SK-N-SH treated with all-trans-retinoic acid at 6 μM for 48 hours (cell line): ENCODE results near the gene CLDN14.

Experiments used
- ATAC-seq: fragments of 200-7000 bp; cut with Tn5 transposase; 3 replicates; pipeline ENCODE4 v1.9.1; 2020; ENCODE audit warnings: mild to moderate bottlenecking, moderate library complexity
- ARNTL ChIP-seq: fragments of 450-650 bp; formaldehyde crosslinking; IDR thresholded peaks from 2 replicates; pipeline ENCODE4 v1.5.0; 2020; ENCODE audit warnings: low read depth, mild to moderate bottlenecking, moderate library complexity, borderline replicate concordance
- BACH2 ChIP-seq: fragments of 250-450 bp; sonication (Bioruptor Pico); IDR thresholded peaks from 2 replicates; pipeline ENCODE4 v1.9.0; 2021; ENCODE audit warnings: mild to moderate bottlenecking, borderline replicate concordance
- CSDC2 ChIP-seq: fragments of 250-450 bp; sonication (Bioruptor Pico); IDR thresholded peaks from 2 replicates; pipeline ENCODE4 v1.5.0; 2020; ENCODE audit warnings: mild to moderate bottlenecking, moderate library complexity
- ESRRG ChIP-seq: fragments of 250-450 bp; sonication (Bioruptor Pico); IDR thresholded peaks from 2 replicates; pipeline ENCODE4 v1.6.1; 2021; ENCODE audit warnings: mild to moderate bottlenecking
- GLIS3 ChIP-seq: fragments of 250-450 bp; sonication (Bioruptor Pico); IDR thresholded peaks from 2 replicates; pipeline ENCODE4 v1.5.0; 2020; ENCODE audit warnings: mild to moderate bottlenecking, moderate library complexity
- OSR1 ChIP-seq: fragments of 250-450 bp; sonication (Bioruptor Pico); IDR thresholded peaks from 2 replicates; pipeline ENCODE4 v1.8.0; 2022; ENCODE audit warnings: moderate library complexity, mild to moderate bottlenecking, inconsistent platforms
- PPARA ChIP-seq: fragments of 250-450 bp; sonication (Bioruptor Pico); IDR thresholded peaks from 2 replicates; pipeline ENCODE4 v1.5.0; 2020; ENCODE audit warnings: mild to moderate bottlenecking, borderline replicate concordance
- RARB ChIP-seq: fragments of 250-450 bp; sonication (Bioruptor Pico); IDR thresholded peaks from 2 replicates; pipeline ENCODE4 v1.8.0; 2021; ENCODE audit warnings: mild to moderate bottlenecking, moderate library complexity
- TCF4 ChIP-seq: fragments of 250-450 bp; sonication (Bioruptor Pico); IDR thresholded peaks from 2 replicates; pipeline ENCODE4 v1.8.0; 2021; ENCODE audit warnings: mild to moderate bottlenecking, moderate library complexity, borderline replicate concordance
- TOX ChIP-seq: fragments of 250-450 bp; sonication (Bioruptor Pico); IDR thresholded peaks from 2 replicates; pipeline ENCODE4 v1.8.0; 2021; ENCODE audit warnings: mild to moderate bottlenecking, moderate library complexity, borderline replicate concordance
- ZC3H10 ChIP-seq: fragments of 250-450 bp; sonication (Bioruptor Pico); IDR thresholded peaks from 2 replicates; pipeline ENCODE4 v1.5.1; 2021; ENCODE audit warnings: mild to moderate bottlenecking, moderate library complexity
- ZFP3 ChIP-seq: fragments of 250-450 bp; sonication (Bioruptor Pico); IDR thresholded peaks from 2 replicates; pipeline ENCODE4 v1.5.0; 2020; ENCODE audit warnings: mild to moderate bottlenecking, moderate library complexity
- ZFP30 ChIP-seq: fragments of 450-650 bp; formaldehyde crosslinking; IDR thresholded peaks from 2 replicates; pipeline ENCODE4 v1.5.0; 2022; ENCODE audit warnings: mild to moderate bottlenecking, moderate library complexity
- ZNF565 ChIP-seq: fragments of 450-650 bp; formaldehyde crosslinking; conservative IDR thresholded peaks from 2 replicates; pipeline ENCODE4 v1.5.0; 2020; ENCODE audit warnings: low read depth, mild to moderate bottlenecking, moderate library complexity
- ZNF70 ChIP-seq: fragments of 450-650 bp; formaldehyde crosslinking; IDR thresholded peaks from 2 replicates; pipeline ENCODE4 v1.5.0; 2020; ENCODE audit warnings: mild to moderate bottlenecking, moderate library complexity
- ZNF8 ChIP-seq: fragments of 450-650 bp; formaldehyde crosslinking; IDR thresholded peaks from 2 replicates; pipeline ENCODE4 v1.5.0; 2020; ENCODE audit warnings: mild to moderate bottlenecking, moderate library complexity
- TF ChIP-seq, protein P1 (sequence below): fragments of 250-450 bp; sonication (Bioruptor Pico); IDR thresholded peaks from 2 replicates; pipeline ENCODE4 v1.5.1; 2021; ENCODE audit warnings: mild to moderate bottlenecking, moderate library complexity
- TF ChIP-seq, protein P2 (sequence below): fragments of 250-450 bp; sonication (Bioruptor Pico); IDR thresholded peaks from 2 replicates; pipeline ENCODE4 v1.8.0; 2021; ENCODE audit warnings: low read depth, mild to moderate bottlenecking, moderate library complexity, borderline replicate concordance
- TF ChIP-seq, protein P3 (sequence below): fragments of 250-450 bp; sonication (Bioruptor Pico); IDR thresholded peaks from 2 replicates; pipeline ENCODE4 v1.5.1; 2020; ENCODE audit warnings: low read depth, mild to moderate bottlenecking, moderate library complexity
- TF ChIP-seq, protein P4 (sequence below): fragments of 250-450 bp; sonication (Bioruptor Pico); IDR thresholded peaks from 2 replicates; pipeline ENCODE4 v1.8.0; 2020; ENCODE audit warnings: mild to moderate bottlenecking, moderate library complexity, borderline replicate concordance

Gene CLDN14

DNA sequence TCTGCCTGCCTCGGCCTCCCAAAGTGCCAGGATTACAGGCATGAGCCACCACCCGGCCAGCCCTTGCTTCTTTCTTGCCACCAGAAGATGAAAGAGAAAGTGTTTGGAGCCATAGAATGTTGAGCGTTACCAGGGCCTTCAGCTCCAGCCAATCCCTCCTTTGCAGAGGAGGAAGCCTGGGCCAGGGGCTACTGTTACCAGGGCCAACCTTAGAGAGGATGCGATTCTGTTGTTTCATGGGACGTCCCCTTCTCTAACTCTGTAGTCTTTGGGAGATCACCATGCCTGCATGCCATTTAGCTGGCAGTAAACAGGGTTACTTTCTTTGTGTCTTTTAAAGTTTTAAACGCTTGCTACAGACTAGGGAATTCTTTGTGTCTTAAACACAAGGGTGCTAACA, 45.8 kb downstream of the CLDN14 start (continued):
- TF ChIP-seq ZFP3 (no peak), ESRRG (CRISPR knock-in tag) (no peak)
- TF ChIP-seq, protein P1, sequence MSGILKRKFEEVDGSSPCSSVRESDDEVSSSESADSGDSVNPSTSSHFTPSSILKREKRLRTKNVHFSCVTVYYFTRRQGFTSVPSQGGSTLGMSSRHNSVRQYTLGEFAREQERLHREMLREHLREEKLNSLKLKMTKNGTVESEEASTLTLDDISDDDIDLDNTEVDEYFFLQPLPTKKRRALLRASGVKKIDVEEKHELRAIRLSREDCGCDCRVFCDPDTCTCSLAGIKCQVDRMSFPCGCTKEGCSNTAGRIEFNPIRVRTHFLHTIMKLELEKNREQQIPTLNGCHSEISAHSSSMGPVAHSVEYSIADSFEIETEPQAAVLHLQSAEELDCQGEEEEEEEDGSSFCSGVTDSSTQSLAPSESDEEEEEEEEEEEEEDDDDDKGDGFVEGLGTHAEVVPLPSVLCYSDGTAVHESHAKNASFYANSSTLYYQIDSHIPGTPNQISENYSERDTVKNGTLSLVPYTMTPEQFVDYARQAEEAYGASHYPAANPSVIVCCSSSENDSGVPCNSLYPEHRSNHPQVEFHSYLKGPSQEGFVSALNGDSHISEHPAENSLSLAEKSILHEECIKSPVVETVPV (CRISPR knock-in tag), result no peak
- TF ChIP-seq, all 23 proteins: peak for 0

DNA sequence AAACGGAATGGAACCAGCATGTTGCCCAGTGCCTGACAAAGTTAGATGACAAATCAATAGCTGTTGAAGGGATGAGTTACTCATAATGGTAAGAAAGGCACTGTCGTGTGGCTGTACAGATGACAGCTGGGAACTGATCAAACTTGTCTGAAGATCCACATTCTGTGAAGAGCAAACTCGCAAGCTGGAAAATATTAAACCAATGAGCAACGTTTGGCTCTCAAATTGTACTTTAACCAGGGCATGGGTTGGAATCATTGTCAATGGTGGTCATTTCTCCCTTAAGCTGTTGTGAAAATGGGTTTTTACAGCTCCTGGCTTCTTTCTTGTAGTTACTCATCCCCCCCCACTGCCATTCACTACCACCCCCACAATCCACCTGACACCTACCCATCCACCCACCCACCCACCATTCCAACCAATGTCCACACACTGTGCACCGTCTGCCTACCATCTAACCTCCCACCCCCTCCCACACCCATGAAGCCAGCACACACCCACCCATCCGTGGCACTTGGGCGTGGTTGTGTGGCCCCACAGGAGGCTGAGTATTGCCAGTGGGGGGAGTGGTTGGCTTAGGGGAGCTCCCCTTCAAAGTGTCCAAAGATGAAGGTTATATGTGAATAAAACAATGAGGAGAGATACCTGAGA, 46.7 kb downstream of the CLDN14 start:
- no peak for ATAC-seq

DNA sequence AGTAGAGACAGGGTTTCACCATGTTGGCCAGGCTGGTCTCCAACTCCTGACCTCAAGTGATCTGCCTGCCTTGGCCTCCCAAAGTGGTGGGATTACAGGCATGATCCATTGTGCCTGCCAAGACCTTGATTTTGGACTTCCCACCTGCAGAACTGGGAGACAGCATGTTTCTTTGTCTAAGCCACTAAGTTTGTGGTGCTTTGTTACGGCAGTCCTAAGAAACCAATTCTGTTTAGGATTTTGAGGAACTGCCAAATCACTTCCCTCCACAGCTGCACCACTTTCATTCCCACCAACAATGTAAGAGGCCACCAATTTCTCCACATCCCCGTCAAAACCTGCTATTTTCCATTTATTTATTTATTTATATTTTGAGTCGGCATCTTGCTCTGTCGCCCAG, 48.7 kb downstream of the CLDN14 start:
- TF ChIP-seq ESRRG (CRISPR knock-in tag) (no peak), ARNTL (CRISPR knock-in tag) (no peak), RARB (CRISPR knock-in tag) (no peak), ZNF565 (CRISPR knock-in tag) (no peak), TOX (CRISPR knock-in tag) (no peak), ZNF8 (CRISPR knock-in tag) (no peak), ZNF70 (CRISPR knock-in tag) (no peak), CSDC2 (CRISPR knock-in tag) (no peak), TCF4 (CRISPR knock-in tag) (no peak), BACH2 (CRISPR knock-in tag) (no peak), ZC3H10 (CRISPR knock-in tag) (no peak)
- TF ChIP-seq, protein P2, sequence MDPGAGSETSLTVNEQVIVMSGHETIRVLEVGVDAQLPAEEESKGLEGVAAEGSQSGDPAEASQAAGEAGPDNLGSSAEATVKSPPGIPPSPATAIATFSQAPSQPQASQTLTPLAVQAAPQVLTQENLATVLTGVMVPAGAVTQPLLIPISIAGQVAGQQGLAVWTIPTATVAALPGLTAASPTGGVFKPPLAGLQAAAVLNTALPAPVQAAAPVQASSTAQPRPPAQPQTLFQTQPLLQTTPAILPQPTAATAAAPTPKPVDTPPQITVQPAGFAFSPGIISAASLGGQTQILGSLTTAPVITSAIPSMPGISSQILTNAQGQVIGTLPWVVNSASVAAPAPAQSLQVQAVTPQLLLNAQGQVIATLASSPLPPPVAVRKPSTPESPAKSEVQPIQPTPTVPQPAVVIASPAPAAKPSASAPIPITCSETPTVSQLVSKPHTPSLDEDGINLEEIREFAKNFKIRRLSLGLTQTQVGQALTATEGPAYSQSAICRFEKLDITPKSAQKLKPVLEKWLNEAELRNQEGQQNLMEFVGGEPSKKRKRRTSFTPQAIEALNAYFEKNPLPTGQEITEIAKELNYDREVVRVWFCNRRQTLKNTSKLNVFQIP (CRISPR knock-in tag), result no peak
- TF ChIP-seq, protein P3, sequence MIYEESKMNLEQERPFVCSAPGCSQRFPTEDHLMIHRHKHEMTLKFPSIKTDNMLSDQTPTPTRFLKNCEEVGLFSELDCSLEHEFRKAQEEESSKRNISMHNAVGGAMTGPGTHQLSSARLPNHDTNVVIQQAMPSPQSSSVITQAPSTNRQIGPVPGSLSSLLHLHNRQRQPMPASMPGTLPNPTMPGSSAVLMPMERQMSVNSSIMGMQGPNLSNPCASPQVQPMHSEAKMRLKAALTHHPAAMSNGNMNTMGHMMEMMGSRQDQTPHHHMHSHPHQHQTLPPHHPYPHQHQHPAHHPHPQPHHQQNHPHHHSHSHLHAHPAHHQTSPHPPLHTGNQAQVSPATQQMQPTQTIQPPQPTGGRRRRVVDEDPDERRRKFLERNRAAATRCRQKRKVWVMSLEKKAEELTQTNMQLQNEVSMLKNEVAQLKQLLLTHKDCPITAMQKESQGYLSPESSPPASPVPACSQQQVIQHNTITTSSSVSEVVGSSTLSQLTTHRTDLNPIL (CRISPR knock-in tag), result no peak
- no peak for ATAC-seq

More for the DNA sequence above, 46.7 kb downstream of the CLDN14 start:
- TF ChIP-seq BACH2 (CRISPR knock-in tag), result no peak
- TF ChIP-seq, protein P4, sequence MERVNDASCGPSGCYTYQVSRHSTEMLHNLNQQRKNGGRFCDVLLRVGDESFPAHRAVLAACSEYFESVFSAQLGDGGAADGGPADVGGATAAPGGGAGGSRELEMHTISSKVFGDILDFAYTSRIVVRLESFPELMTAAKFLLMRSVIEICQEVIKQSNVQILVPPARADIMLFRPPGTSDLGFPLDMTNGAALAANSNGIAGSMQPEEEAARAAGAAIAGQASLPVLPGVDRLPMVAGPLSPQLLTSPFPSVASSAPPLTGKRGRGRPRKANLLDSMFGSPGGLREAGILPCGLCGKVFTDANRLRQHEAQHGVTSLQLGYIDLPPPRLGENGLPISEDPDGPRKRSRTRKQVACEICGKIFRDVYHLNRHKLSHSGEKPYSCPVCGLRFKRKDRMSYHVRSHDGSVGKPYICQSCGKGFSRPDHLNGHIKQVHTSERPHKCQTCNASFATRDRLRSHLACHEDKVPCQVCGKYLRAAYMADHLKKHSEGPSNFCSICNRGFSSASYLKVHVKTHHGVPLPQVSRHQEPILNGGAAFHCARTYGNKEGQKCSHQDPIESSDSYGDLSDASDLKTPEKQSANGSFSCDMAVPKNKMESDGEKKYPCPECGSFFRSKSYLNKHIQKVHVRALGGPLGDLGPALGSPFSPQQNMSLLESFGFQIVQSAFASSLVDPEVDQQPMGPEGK, result no peak
- TF ChIP-seq ZNF565 (CRISPR knock-in tag), result no peak
- no peak for TF ChIP-seq PPARA
- TF ChIP-seq ZFP3, result no peak
- TF ChIP-seq ZC3H10 (CRISPR knock-in tag), result no peak
- no peak for TF ChIP-seq OSR1 (CRISPR knock-in tag)
- no peak for TF ChIP-seq ZFP30 (CRISPR knock-in tag)

DNA sequence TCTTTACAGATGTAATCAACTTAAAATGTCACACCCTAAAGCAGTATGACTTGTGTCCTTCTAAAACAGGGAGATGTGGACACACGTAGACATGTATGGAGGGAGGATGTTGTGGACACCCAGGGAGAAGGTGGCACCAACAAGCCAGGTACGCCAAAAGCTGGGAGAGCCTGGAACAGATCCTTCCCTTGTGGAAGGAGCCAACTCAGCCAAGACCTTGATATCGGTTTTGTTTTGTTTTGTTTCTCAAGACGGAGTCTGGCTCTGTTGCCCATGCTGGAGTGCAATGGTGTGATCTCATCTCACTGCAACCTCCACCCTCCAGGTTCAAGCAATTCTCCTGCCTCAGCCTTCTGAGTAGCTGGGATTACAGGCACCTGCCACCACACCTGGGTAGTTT, 49.1 kb downstream of the CLDN14 start:
- TF ChIP-seq RARB (CRISPR knock-in tag) (no peak), GLIS3 (CRISPR knock-in tag) (no peak), PPARA (no peak)
- TF ChIP-seq, protein P2 (CRISPR knock-in tag), result no peak
- ATAC-seq, result no peak
